GM21423 (cell line): ENCODE data around the gene NPAS3.
"Not testable (repeated sequence)": the region's sequence is repeated elsewhere in the genome, so short reads cannot be mapped to it uniquely, and the experiment has no call there.

Experiments
- ATAC-seq: cut with Tn5 transposase; IDR thresholded peaks from one replicate; pipeline ENCODE4 v1.9.1; 2021; ENCODE audit warnings: mild to moderate bottlenecking, moderate library complexity; ENCODE audit not compliant: unreplicated experiment

NPAS3 gene

GRCh38 chr14:33065634-33066033, 127.0 kb downstream of the NPAS3 start:
- ATAC-seq, result no peak

- ATAC-seq, result no peak
These were observed 129.4 kb downstream of the NPAS3 start for GRCh38 chr14:33068040-33068439.

DNA sequence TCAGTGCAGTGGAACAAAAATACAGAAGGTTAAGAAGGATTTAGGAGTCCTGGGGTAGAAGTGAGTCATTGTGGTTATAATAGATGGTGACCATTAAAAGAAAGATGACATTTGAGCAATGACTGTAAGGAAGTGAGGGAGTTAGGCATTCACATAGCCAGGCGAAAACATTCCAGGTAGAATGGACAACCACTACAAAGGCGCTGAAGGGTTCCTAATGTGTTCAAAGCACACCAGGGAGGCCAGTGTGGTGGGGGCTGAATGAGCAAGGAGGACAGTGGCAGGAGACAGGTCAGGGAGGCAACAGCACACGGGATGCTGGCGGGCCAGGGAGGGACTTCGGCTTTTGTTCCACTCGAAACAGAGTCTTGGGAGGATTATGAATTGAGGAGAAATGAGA, 129.9 kb downstream of the NPAS3 start:
- ATAC-seq, result no peak

GRCh38 chr14:33070475-33070874, 131.8 kb downstream of the NPAS3 start:
- ATAC-seq, result no peak

GRCh38 chr14:33073023-33073422, 134.3 kb downstream of the NPAS3 start:
- ATAC-seq, result no peak

DNA sequence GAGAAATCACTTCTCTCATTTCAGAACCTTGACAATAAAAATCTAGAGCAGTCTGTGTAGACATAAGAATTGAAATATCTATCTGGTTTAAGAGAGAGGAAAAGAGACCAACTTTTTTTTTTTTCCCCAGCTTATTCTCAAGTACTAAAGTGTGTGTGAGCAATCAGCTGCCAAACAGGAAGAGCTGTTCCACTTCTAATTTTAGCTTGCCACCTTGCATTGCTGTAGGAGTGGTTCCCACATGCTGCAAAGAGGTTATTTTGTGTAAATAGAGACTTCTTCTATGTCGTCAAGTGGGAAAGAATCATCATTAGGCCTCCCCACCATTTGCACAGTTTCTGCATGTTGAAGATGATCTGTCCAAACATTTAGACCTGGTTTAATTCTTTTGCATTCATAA, 142.6 kb downstream of the NPAS3 start:
- ATAC-seq, result no peak

DNA sequence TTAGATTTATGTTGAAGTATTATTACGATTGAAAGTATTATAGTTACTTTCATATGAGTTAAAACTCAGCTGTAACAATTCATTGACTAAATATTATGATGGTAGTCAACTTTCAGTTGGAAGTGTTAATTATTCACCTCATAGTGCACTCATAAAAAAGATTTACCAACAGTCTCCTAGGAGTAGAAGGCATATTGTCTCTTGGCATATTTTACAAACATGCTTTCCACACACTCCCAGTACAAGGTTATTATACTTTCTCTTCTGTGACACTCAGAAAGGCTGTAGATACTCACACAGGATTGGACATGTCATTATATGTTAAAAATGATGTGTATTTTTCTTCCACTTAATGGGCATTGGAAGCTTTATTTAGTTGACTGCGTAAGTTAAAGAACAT, 147.1 kb downstream of the NPAS3 start:
- ATAC-seq, result no peak

- ATAC-seq, result not testable (repeated sequence)
These were observed 149.6 kb downstream of the NPAS3 start for GRCh38 chr14:33088274-33088673.

GRCh38 chr14:33098016-33098415, 159.3 kb downstream of the NPAS3 start:
- no peak for ATAC-seq

DNA sequence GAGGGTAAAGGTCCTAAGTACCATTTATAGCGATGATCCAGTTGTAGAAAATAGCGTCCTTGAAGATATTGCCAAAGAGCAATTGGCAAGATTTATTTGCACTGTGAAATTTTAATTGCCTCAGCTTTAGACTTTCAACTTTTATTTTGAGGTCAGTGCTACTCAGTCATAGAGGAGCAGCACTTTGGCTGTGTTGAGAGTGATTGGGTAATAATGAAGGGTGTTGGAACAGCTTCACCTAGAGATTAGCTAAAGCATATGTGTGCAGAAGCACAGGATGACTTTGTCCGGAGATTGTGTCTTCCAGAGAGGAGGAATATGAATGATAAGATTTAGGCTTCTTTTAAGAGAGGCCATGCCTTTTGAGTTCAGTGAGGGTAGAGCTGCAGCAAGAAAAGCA, 164.8 kb downstream of the NPAS3 start:
- ATAC-seq, result no peak

GRCh38 chr14:33103966-33104365, 165.3 kb downstream of the NPAS3 start:
- ATAC-seq, result no peak

DNA sequence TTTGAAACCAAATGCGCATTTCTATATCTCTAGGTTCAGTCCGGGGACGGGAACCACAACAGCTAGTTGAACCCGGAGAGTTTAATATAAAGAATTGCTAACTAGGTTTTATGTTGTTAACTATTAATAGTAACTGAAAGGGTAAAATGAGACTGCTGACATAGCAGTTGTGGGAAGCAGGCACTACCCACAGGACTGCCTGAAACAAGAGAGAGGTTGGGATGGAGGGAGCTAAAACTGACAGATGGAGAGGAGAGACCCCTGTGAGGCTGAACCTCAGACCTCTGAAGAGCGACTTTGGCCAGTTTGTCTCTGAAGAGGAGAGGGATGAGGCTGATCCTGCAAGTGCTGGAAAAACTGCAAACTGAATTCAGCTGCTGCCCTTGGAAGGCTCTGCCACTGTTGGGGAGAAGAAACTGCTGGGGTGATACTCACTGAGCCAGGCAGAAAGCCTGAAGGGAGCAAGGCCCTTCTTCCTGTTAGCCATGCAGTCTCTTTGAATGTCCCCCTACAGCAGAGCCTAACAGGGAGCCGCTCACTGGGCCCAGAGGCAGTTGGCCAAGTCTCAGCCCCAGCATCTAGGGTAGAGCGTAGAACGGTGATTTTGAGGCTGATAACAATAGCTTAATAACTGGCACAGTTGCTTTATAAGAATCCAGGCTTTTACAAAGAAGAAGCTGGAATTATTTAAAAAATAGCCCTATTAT, 172.2 kb downstream of the NPAS3 start:
- ATAC-seq, result no peak

DNA sequence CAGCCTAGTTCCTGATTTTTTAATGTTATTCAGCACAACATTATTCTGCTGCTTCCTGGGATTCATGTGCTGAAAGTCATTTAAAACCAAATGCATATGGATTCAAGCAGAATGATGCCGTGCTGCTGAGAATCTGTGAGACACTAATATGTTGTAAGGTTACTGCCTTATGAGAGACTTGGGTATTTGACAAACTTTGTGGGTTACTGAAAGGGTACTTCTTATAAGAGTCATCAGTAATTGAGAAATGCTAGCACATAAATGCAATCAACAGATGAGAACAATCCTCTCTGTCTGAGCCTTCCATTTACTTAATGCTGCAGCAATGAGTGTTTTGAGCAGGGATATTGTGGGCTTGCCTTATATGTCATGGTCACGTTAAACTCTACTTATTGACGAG, 175.7 kb downstream of the NPAS3 start:
- no peak for ATAC-seq

DNA sequence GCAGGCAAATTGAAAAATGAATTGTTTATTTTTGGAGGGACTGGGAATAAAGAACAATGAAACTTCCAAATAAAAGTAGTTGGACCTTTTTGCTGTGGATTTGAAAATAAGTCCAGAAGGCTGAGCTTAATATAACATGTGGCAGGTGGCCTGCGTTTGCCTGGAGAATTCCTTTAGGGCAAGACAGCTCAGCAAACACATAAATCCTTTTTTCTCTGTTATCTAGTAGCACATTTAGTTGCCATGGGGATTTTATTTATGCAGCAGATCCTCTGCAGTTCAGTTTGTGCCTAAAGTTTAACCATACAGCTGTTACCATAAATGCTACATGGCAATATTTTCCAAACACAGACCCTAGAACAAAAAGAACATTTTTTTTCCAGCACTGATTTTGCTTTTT, 180.0 kb downstream of the NPAS3 start:
- no peak for ATAC-seq

DNA sequence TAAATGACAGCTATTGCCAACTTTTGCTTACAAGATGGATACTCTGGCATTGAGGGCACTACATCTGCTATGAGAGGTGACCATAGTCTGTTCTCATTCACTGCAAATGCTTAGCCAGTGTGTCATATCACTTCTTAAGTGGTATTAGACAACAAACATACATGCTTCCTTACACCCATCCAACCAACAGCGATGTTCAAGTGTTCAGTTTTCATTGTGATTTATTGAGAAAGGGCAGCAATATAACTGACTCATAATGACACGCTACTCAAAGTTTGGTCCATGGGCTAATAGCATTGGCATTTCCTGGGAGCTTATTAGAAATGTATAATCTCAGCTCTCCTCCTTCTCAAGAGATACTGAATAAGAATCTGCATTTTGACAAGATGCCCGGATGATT, 181.7 kb downstream of the NPAS3 start:
- no peak for ATAC-seq

DNA sequence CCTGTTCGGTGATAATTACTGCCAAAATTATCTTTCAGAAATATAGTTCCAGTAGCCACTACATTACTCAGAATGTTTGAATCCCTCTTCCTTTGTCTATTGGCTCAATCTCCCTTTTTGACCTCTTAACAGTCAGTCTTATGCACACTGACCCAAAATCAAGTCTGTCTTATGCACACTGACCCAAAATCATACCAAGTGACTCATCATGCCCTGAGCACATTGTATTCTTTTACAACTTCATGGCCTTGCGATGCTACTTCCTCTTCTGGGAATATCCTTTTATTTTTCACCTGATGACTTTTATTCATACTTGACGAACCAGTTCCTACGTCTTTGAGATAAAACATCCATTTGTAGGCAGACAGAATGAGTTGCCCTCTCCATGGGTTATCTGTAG, 182.3 kb downstream of the NPAS3 start:
- no peak for ATAC-seq

DNA sequence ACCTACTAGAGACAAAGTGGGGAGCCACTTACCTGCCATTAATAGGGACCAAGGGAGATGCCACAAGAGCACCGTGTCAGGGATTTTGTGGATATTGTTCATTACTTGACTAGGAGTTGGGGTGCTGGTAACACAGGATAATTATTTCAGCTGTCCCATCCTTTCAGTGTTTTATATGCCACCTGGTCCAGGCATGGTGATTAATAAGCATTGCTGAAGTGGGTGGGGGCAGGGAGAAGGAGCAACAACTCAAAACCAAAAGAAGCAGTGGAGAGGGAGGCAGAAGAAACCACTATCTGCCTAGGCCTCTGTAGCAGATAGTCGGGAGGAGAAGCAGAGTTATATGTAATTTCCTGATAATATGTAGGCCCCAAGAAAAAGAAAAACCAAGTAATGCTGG, 184.6 kb downstream of the NPAS3 start:
- no peak for ATAC-seq

- no peak for ATAC-seq
These were observed 187.8 kb downstream of the NPAS3 start for GRCh38 chr14:33126433-33126832.

GRCh38 chr14:33127531-33127930, 188.9 kb downstream of the NPAS3 start:
- ATAC-seq, result no peak

DNA sequence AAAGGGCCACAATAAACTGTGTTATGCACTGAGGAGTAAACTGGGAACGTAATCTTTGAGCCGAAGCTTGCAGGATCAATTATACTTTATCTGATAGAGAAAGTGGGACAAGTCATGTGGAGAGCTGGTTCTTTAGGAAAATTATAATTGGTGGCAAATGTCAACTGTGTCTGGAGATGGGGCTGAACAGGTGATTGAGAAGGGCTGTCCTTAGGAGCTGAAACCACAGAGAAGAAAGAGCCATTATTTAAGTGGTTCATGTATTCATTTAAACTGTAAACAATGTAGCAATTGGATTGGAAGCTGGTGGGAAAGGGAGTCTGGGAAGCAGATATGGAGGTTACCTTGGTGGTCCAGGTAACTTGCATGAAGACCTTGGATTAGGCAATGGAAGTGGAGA, 193.1 kb downstream of the NPAS3 start:
- no peak for ATAC-seq

GRCh38 chr14:33134162-33134561, 195.5 kb downstream of the NPAS3 start:
- no peak for ATAC-seq

DNA sequence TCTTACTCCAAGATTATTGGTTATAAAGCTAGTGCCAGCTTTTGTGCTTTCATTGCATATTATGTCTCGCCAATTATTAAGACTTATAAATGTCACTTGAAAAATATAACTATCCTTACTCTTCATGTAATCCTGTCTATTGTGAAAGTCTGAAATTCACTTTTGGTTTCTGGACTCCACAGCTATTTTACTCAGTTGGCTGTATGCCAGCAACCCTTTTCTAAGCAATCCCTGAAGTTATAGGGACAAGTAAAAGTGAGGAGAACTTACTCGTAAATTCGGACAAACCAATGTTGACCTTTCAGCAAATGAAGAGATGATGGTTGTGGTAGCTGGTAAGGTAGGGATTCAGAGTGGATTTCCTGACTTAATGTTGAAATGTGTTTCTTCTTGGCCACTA, 196.3 kb downstream of the NPAS3 start:
- ATAC-seq, result no peak

GRCh38 chr14:33150666-33151428, 212.2 kb downstream of the NPAS3 start:
- ATAC-seq, result no peak
